HCT116 (cell line): ENCODE data around the gene CFAP298. TPM values are rescaled to one million over a fixed set of nuclear protein-coding genes. Genes with fewer than 3 reads are reported as not detected.
"Not testable (repeated sequence)": the region's sequence is repeated elsewhere in the genome, so short reads cannot be mapped to it uniquely, and the experiment has no call there.

Experiments used
- ATAC-seq: fragments of 200-7000 bp; cut with Tn5 transposase; 2 replicates; pipeline ENCODE4 v1.9.1; 2020; ENCODE audit warnings: mild to moderate bottlenecking, moderate library complexity
- BruUV-seq: library from RNA; stranded (reverse); fragments of 400-500 nt; replicated peaks from 2 replicates; lab custom pipeline; 2021; lab: Mats Ljungman, UMichigan
- CTCF ChIA-PET: fragments of 300-600 bp; sonication (Branson Sonifier 250); formaldehyde crosslinking; loops from one replicate; lab custom pipeline; 2021; ENCODE audit warnings: antibody characterized with exemption; lab: Charles Lee
- POLR2A ChIA-PET: fragments of 300-600, 350-600 bp; sonication (Branson Sonifier 250); formaldehyde crosslinking; loops from one replicate; lab custom pipeline; 2021; ENCODE audit warnings: antibody characterized with exemption; lab: Charles Lee
- RAD21 ChIA-PET, 2 experiments: fragments of 300-600 bp; sonication (Branson Sonifier 250); formaldehyde crosslinking; loops; one replicate each; lab custom pipeline; 2023; ENCODE audit warnings: low total read pairs in 2 of 2; ENCODE audit not compliant: uncharacterized antibody in 2 of 2, unreplicated experiment in 2 of 2, low non-redundant PET in 1 of 2; lab: Charles Lee
- DNase-seq: peaks from one replicate; pipeline ENCODE4 v3.0.0-alpha.2; 2010; ENCODE audit warnings: low read depth, low spot score
- H2AFZ ChIP-seq: fragments of 200-600 bp; shearing (Covaris generic), sonication (generic); 2 replicates; pipeline ENCODE4 v1.6.1; 2017; ENCODE audit warnings: low read depth, mixed run types, mixed read lengths, antibody characterized with exemption, low read length; ENCODE audit not compliant: poor library complexity, severe bottlenecking
- H3K27ac ChIP-seq: 2 replicates; pipeline ENCODE4 v1.5.1; 2012; ENCODE audit warnings: low read depth, low read length
- H3K27me3 ChIP-seq: fragments of 200-600 bp; sonication (generic); 2 replicates; pipeline ENCODE4 v1.6.1; 2016; ENCODE audit warnings: mixed run types, low read length, mixed read lengths; ENCODE audit not compliant: insufficient read depth
- H3K36me3 ChIP-seq, 2 experiments: fragments of 200-500 bp in 1 of 2; fragments of 200-600 bp in 1 of 2; sonication (Bioruptor generic) in 1 of 2; sonication (generic) in 1 of 2; 2 replicates each; pipeline versions ENCODE4 v1.5.1 to v1.6.1; 2014 to 2016; ENCODE audit warnings: low read length in 2 of 2, inconsistent platforms in 1 of 2, mixed read lengths in 1 of 2, mixed run types in 1 of 2; ENCODE audit not compliant: insufficient read depth in 2 of 2, control insufficient read depth in 1 of 2
- H3K4me1 ChIP-seq, 2 experiments: fragments of 200-600 bp in 1 of 2; sonication (generic) in 1 of 2; 2 replicates each; pipeline versions ENCODE4 v1.5.1 to v1.6.1; 2012 to 2017; ENCODE audit warnings: low read length in 2 of 2, inconsistent platforms in 1 of 2, mild to moderate bottlenecking in 1 of 2, mixed read lengths in 1 of 2, mixed run types in 1 of 2, moderate library complexity in 1 of 2; ENCODE audit not compliant: insufficient read depth in 2 of 2, control insufficient read depth in 1 of 2
- H3K4me2 ChIP-seq: fragments of 200-600 bp; sonication (generic); 2 replicates; pipeline ENCODE4 v1.6.1; 2017; ENCODE audit warnings: mixed run types, low read length, mixed read lengths
- H3K4me3 ChIP-seq, 2 experiments: fragments of 200-600 bp in 1 of 2; sonication (generic) in 1 of 2; replicated peaks in 1 of 2; 2 replicates each; pipeline ENCODE4 v1.5.1; 2011 to 2016; ENCODE audit warnings: low read length in 2 of 2, control low read depth in 1 of 2, low read depth in 1 of 2, mild to moderate bottlenecking in 1 of 2, mixed read lengths in 1 of 2, mixed run types in 1 of 2
- H3K79me2 ChIP-seq: fragments of 200-600 bp; sonication (generic); 2 replicates; pipeline ENCODE4 v1.6.1; 2017; ENCODE audit warnings: mild to moderate bottlenecking, mixed run types, low read length, moderate library complexity, mixed read lengths; ENCODE audit not compliant: insufficient read depth
- H3K9ac ChIP-seq: fragments of 200-600 bp; sonication (generic); 2 replicates; pipeline ENCODE4 v1.6.1; 2016; ENCODE audit warnings: low read length, mixed read lengths
- H3K9me2 ChIP-seq: fragments of 200-600 bp; sonication (generic), shearing (Covaris generic); 2 replicates; pipeline ENCODE4 v1.6.1; 2017; ENCODE audit warnings: mixed run types, mild to moderate bottlenecking, moderate library complexity; ENCODE audit not compliant: insufficient read depth
- H3K9me3 ChIP-seq, 2 experiments: fragments of 200-500 bp in 1 of 2; fragments of 200-600 bp in 1 of 2; sonication (Bioruptor generic) in 1 of 2; sonication (generic) in 1 of 2; 2 replicates each; pipeline ENCODE4 v1.6.1; 2014 to 2017; ENCODE audit warnings: low read length in 2 of 2, mixed read lengths in 2 of 2, inconsistent platforms in 1 of 2, low read depth in 1 of 2, mild to moderate bottlenecking in 1 of 2, mixed run types in 1 of 2, moderate library complexity in 1 of 2; ENCODE audit not compliant: control insufficient read depth in 1 of 2, insufficient read depth in 1 of 2
- H4K20me1 ChIP-seq: fragments of 200-600 bp; sonication (generic), shearing (Covaris generic); 2 replicates; pipeline ENCODE4 v1.6.1; 2017; ENCODE audit warnings: mixed run types, mild to moderate bottlenecking, moderate library complexity; ENCODE audit not compliant: insufficient read depth
- CEBPB ChIP-seq: IDR thresholded peaks from 2 replicates; pipeline ENCODE4 v1.6.1; 2012; ENCODE audit warnings: low read depth
- EGR1 ChIP-seq: IDR thresholded peaks from 2 replicates; pipeline ENCODE4 v1.6.1; 2012; ENCODE audit warnings: low read depth
- POLR2A ChIP-seq: IDR thresholded peaks from 2 replicates; pipeline ENCODE4 v1.7.0; 2011; ENCODE audit warnings: borderline replicate concordance; ENCODE audit not compliant: insufficient read depth, insufficient read length; ENCODE audit errors: extremely low read depth
- RAD21 ChIP-seq: IDR thresholded peaks from 2 replicates; pipeline ENCODE4 v1.6.1; 2012; ENCODE audit warnings: low read depth, mild to moderate bottlenecking
- REST ChIP-seq: IDR thresholded peaks from 2 replicates; pipeline ENCODE4 v1.6.1; 2012; ENCODE audit warnings: low read depth
- SIN3A ChIP-seq: IDR thresholded peaks from 2 replicates; pipeline ENCODE4 v1.6.1; 2012; ENCODE audit warnings: low read depth
- SP1 ChIP-seq: IDR thresholded peaks from 2 replicates; pipeline ENCODE4 v1.6.1; 2012; ENCODE audit warnings: low read depth
- TCF7L2 ChIP-seq: IDR thresholded peaks from 2 replicates; pipeline ENCODE4 v1.7.0; 2011; ENCODE audit warnings: borderline replicate concordance, inconsistent platforms; ENCODE audit not compliant: insufficient read depth, insufficient read length; ENCODE audit errors: extremely low read depth
- ZNF274 ChIP-seq: fragments of 200-500 bp; sonication (Bioruptor generic); IDR thresholded peaks from 2 replicates; pipeline ENCODE4 v1.6.1; 2014; ENCODE audit warnings: mild to moderate bottlenecking, low read depth, low read length, inconsistent platforms
- intact Hi-C: fragments of 100-400 bp; cut with micrococcal nuclease; formaldehyde crosslinking; loops from 2 replicates; pipeline ENCODE4 v1.10.0; 2022
- total RNA-seq: library from RNA; stranded (reverse); gene quantifications from one replicate; pipeline ENCODE4 v1.2.1, GENCODE V29; 2021; ENCODE audit not compliant: unreplicated experiment

Gene CFAP298
- total RNA-seq, 1 experiment from 2014 or later: 58.2 TPM

- ChIA-PET POLR2A (no interaction called here), CTCF (interaction anchor here (0.7 kb wide), 2 partner anchors 270 to 274 kb away, joined by 3 read pairs; no protein-coding TSS in a partner anchor)
- no peaks in the 10 kb centered on the region for H3K36me3 ChIP-seq
Observed at GRCh38 chr21:32641710-32642698, 29.8 kb upstream of the CFAP298 start.

GRCh38 chr21:32626621-32627196, 14.5 kb upstream of the CFAP298 start:
- Histone ChIP-seq H3K9ac (no peak overlapping the region), H3K4me3 (no peak overlapping the region), H3K27ac (no peak overlapping the region), H3K36me3 (no peaks in the 10 kb centered on the region), H3K79me2 (no peaks in the 10 kb centered on the region), H2AFZ (no peak overlapping the region), H3K4me1 (peaks cover 3 to 12% of the 10 kb centered on the region in 2 experiments; a peak in 3 of 4 replicates), H3K4me2 (no peak overlapping the region), H3K9me3 (no peaks in the 10 kb centered on the region), H3K9me2 (no peaks in the 10 kb centered on the region), H4K20me1 (no peaks in the 10 kb centered on the region), H3K27me3 (no peaks in the 10 kb centered on the region)
- DNase-seq (no peak), ATAC-seq (no peak)
- ChIA-PET POLR2A (no interaction called here), RAD21 (interaction anchor here in 1 of 2 experiments (0.6 kb wide), 1 partner anchor 25 kb away, joined by 4 read pairs; no protein-coding TSS in a partner anchor), CTCF (no interaction called here)
- no peak for TF ChIP-seq RAD21
- TF ChIP-seq CEBPB: no peak
- no peak for TF ChIP-seq SP1
- TF ChIP-seq EGR1: no peak
- TF ChIP-seq REST: no peak
- intact Hi-C loops: no loop called here
- BruUV-seq: no TSS peak

More at GRCh38 chr21:32641710-32642698, 29.8 kb upstream of the CFAP298 start:
- RAD21 ChIA-PET: no interaction called here
- Histone ChIP-seq H3K27me3 (no peaks in the 10 kb centered on the region), H3K9me3 (no peaks in the 10 kb centered on the region), H2AFZ (no peak overlapping the region), H3K9ac (no peak overlapping the region), H3K79me2 (no peaks in the 10 kb centered on the region), H3K4me3 (no peak overlapping the region), H3K4me2 (no peak overlapping the region), H3K4me1 (no peaks in the 10 kb centered on the region), H4K20me1 (no peaks in the 10 kb centered on the region)
- intact Hi-C loops: no loop called here
- ATAC-seq: no peak
- BruUV-seq: no TSS peak
- no peak for DNase-seq
- TF ChIP-seq TCF7L2 (no peak), POLR2A (no peak), SIN3A (no peak), ZNF274 (no peak)
- TF ChIP-seq, all 23 proteins: peak for 0
- Histone ChIP-seq H3K27ac (no peak overlapping the region), H3K9me2 (no peaks in the 10 kb centered on the region)

- H2AFZ ChIP-seq, H3K36me3 ChIP-seq, ATAC-seq, CTCF ChIA-PET, RAD21 ChIA-PET, intact Hi-C loops, H3K9ac ChIP-seq, H3K4me1 ChIP-seq, H3K4me2 ChIP-seq, H3K9me2 ChIP-seq, H3K9me3 ChIP-seq, H4K20me1 ChIP-seq, H3K4me3 ChIP-seq, DNase-seq, BruUV-seq, POLR2A ChIA-PET, H3K79me2 ChIP-seq, H3K27ac ChIP-seq: not testable (repeated sequence)
- H3K27me3 ChIP-seq: peaks cover 12% of the 10 kb centered on the region
Observed at GRCh38 chr21:32618218-32618617, 6.0 kb upstream of the CFAP298 start.
